Gastrocnemius medialis (tissue), 4 donors: ENCODE data around the gene SEC23B.

ENCODE experiments used
- CTCF ChIP-seq, 5 experiments: fragments of 450-650 bp in 3 of 5; fragments of 200-600 bp in 2 of 5; sonication (generic) in 2 of 5; IDR thresholded peaks in 4 of 5; conservative IDR thresholded peaks in 1 of 5; 1 replicate in 4 of 5; 2 replicates in 1 of 5; pipeline ENCODE4 v1.5.1; 2016 to 2019; ENCODE audit warnings: antibody characterized with exemption in 5 of 5, mild to moderate bottlenecking in 3 of 5, moderate library complexity in 3 of 5
- POLR2A ChIP-seq, 2 donors: fragments of 450-650 bp; IDR thresholded peaks; one replicate each; pipeline ENCODE4 v1.6.1; 2017; ENCODE audit warnings: antibody characterized with exemption in 2 of 2, mild to moderate bottlenecking in 2 of 2, moderate library complexity in 2 of 2

- TF ChIP-seq CTCF (IDR thresholded peaks at IDR 0.05 in 4 of 5, conservative IDR thresholded peaks at IDR 0.05 in 1 of 5) (no peak), POLR2A (IDR thresholded peaks at IDR 0.05) (no peak)
Observed at GRCh38 chr20:18543932-18544331, 36.2 kb downstream of the SEC23B start.
